HG02610 (cell line): Measurements from ENCODE around the gene CENPH.
A peak's percentile ranks its signal among the peaks of the same experiment; 100 is the strongest.
"Not testable (repeated sequence)": the region's sequence is repeated elsewhere in the genome, so short reads cannot be mapped to it uniquely, and the experiment has no call there.

Experiments used
- ATAC-seq: cut with Tn5 transposase; IDR thresholded peaks from one replicate; pipeline ENCODE4 v1.9.1; 2021; ENCODE audit warnings: mild to moderate bottlenecking, moderate library complexity; ENCODE audit not compliant: unreplicated experiment

The CENPH gene, protein sequence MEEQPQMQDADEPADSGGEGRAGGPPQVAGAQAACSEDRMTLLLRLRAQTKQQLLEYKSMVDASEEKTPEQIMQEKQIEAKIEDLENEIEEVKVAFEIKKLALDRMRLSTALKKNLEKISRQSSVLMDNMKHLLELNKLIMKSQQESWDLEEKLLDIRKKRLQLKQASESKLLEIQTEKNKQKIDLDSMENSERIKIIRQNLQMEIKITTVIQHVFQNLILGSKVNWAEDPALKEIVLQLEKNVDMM

DNA sequence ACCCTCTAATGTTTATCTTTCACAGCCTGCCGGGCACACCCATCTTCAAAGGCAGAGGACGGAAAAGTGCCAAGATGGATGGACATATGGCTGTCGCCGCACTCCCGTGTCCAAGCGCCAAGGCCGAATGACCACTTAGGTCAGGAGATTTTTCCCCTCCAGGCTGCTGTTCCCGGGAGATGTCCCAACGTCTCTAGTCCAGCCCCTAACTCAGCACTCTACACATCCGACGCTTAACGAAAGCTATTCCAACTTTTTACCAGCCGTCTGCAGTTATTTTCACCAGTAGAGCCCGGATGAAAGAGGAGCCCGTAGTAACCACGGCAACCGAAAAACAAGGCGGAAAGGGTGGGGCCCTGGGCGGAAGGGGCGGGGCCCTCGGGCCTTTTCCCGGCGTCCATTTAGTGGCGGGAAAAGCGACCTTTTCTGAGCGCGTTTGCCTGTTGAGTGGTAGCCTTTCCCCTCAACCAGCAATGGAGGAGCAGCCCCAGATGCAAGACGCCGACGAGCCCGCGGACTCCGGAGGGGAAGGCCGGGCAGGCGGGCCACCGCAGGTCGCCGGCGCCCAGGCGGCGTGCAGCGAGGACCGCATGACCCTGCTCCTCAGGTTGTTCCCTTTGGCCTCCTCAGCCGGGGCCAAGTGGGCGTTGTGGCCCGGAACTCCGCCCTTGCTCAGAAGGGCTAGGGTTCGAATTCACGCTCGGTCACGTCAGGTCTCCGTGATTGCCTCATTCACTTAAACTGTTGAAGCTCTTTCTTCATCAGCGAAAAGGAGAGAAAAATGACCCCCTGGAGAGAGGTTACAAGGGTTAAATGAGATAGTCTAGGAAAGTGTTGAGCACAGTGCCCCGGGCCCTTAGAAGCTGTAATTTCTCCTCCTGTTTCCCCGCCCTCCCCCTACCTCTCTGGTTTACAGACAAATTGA is at the start of gene CENPH:
TSS of gene CENPH (plus strand) at position 422 of the 925 bp plus-strand sequence. CDS start at position 474, 52 bp downstream.
- ATAC-seq, result peak; percentile 94

DNA sequence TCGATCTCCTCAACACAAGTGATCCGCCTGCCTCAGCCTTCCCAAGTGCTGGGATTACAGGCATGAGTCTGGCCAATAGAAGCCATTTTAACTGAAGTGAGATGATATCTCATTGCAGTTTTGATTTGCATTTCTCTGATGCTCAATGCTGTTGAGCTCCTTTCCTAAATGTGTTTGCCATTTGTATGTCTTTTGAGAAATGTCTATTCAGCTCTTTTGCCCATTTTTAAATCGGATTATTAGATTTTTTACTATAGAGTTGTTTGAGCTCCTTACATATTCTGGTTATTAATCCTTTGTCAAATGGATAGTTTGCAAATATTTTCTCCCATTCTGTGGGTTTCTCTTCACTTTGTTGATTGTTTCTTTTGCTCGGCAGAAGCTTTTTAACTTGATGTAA is 49.1 kb upstream of the CENPH start:
- ATAC-seq, result not testable (repeated sequence)

DNA sequence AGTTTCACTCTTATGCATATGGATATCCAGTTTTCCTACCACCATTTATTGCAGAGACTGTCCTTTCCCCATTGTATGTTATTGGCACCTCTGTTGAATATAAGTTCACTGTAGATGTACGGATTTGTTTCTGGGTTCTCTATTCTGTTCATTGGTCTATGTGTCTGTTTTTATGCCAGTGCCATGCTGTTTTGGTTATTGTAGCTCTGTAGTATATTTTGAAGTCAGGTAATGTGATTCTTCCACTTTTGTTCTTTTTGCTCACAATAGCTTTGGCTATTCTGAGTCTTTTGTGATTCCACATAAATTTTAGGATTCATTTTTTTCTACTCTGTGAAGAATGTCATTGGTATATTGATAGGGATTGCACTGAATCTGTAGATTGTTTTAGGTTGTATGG is 48.6 kb upstream of the CENPH start:
- ATAC-seq, result no peak

DNA sequence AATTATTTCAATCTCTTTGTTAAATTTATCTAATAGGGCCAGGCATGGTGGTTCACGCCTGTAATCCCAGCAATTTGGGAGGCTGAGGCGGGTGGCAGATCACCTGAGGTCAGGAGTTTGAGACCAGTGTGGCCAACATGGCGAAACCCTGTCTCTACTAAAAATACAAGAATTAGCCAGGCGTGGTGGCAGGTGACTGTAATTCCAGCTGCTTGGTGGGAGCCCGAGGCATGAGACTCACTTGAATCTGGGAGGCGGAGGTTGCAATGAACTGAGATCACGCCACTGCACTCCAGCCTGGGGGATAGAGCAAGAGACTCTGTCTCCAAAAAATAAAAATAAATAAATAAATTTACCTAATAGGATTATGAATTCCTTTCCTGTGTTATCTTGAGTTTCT is 40.8 kb upstream of the CENPH start:
- ATAC-seq, result not testable (repeated sequence)

DNA sequence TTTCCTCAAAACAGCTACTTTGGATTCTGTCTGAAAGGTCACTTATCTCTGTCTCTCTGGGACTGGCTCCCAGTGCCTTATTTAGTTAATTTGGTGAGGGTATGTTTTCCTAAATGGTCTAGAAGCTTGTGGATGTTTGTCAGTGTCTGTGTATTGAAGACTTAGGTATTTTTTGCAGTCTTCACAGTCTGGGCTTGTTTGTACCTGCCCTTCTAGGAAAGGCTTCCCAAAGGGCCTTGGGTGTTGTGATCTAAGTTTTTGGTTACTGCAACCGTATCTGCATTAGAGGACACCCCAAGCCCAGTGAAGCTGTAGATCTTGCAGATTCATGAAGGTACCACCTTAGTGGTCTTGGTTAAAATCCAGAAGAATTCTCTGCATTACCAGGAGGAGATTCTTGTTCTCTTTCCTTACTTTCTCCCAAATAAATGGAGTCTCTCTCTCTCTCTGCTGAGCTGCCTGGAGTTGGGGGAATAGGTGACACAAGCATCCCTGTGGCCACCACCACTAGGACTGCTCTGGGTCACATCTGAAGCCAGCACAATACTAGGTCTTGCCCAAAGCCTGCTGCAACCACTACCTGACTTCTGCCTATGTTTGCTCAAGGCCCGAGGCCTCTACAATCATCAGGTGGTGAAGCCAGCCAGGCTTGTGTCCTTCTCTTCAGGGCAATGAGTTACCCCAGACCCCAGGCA is 40.3 kb upstream of the CENPH start:
- ATAC-seq, result no peak

DNA sequence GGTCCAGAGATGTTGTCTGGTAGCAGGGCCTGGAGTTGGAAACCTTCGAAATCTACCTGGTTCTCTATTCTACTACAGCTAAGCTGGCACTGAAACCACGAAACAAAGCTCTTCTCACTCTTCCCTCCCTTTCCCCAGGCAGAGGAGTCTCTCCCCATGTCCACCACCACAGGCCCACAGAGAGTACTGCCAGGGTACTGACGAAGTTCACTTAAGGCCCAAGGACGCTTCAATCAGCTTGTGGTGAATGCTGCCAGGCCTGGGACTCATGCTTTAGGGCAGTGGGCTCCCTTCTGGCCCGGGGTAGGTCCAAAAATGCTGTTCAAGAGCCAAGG is 39.7 kb upstream of the CENPH start:
- no peak for ATAC-seq

DNA sequence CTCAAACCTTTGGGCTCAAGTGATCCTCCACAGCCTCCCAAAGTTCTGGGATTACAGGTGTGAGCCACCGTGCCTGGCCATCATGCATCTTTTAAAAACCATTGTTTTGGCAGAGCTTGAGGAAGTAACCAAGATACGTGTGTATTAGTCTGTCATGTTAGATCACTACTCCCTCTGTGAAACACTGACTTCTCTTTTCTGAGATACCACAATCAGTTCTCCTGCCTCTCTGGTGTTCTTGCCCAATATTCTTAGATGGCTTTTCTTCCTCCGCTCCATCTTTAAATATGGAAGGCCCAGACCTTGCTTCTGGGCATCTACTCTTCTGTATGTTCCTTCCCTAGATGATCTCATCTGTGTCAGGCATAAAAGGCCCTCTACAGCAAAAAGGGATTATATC is 36.7 kb upstream of the CENPH start:
- no peak for ATAC-seq

DNA sequence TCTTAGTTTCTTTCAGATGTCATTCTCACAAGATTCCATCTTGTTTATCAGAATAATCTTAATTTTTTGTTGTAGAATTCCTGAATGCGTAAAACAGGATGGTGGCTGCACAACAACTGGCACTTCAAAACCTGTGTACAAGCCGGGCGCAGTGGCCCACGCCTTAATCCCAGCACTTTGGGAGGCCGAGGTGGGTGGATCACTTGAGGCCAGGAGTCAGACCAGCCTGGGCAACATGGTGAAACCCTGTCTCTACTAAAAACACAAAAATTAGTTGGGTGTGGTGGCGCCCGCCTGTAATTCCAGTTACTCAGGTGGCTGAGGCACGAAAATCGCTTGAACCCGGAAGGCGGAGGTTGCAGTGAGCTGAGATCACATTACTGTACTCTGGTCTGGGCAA is 32.9 kb upstream of the CENPH start:
- ATAC-seq, result no peak

DNA sequence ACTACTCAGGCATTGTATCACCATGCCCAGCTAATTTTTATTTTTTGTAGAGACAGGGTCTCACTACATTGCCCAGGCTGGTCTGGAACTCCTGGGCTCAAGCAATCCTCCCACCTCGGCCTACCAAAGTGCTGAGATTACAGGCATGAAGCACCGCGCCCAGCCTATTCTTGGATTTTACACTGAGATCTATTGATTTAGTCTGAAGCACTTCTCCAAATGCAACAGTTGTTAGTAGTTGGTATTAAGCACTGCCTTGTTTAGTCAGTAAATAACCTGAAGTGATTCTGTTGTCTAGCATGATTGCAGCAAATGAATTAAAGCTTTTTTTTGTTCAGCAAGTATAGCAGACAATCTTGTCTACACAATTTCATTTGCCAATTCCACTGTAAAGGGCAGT is 31.3 kb upstream of the CENPH start:
- no peak for ATAC-seq

DNA sequence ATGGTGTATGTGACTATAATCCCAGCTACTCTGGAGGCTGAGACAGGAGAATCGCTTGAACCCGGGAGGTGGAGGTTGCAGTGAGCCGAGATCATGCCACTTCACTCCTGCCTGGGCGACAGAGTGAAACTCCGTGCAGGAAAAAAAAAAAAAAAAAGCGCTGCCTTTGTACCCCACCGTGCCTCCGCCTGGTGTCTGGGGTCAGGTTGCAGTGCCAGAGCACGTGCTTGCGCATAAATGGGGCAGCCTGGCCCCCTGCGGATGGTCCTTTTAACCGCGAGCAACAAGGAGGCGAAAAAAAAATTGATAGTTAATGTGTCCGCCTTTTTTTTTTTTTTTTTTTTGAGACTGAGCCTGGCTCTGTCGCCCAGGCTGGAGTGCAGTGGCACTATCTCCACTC is 28.7 kb upstream of the CENPH start:
- no peak for ATAC-seq

DNA sequence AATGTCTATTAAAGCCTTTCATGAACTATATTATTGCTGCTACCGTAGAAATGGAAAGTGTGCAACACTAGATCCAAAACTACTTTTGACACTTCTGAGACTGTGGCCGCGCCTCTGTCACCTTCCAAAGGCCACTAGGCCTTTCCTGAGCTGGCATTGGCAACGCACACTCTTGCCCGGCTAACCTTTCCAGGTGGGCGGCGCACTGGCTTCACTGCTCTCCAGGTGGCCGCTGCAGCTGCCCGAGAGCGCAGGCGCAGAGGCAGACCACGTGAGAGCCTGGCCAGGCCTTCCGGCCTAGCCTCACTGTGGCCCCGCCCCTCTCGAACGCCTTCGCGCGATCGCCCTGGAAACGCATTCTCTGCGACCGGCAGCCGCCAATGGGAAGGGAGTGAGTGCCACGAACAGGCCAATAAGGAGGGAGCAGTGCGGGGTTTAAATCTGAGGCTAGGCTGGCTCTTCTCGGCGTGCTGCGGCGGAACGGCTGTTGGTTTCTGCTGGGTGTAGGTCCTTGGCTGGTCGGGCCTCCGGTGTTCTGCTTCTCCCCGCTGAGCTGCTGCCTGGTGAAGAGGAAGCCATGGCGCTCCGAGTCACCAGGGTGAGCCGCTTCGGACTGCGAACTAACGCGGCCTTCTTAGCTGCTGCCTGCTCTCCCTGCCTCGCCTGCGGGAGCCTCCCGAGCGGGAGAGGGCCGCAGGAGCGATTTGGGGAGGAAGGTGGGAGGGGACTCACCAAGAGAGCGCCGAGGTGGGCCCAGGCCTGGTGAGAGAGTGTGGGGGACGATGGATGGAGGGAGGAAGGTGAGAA is 22.5 kb upstream of the CENPH start, which contains the start of gene CCNB1:
TSS of gene CCNB1 (plus strand) at position 465 of the 807 bp plus-strand sequence. CDS start at position 578, 113 bp downstream.
- peak; percentile 99 for ATAC-seq

DNA sequence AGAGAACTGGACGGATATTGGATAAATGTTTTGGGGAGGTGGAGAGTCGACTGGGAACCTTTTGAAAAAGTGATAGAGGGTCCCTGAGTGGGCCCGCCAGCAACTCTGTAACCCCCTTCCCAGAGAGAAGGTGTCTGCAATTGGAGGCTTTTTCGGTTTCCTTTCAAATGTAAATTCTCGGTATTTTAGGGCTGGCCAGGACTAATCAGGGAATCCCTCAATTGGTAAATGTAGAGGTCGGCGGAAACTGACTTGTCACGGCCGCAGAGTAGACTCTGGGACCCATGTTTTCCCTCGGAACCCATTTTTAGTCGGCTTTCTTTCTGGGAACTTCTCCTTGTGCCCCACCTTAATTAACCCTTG is 21.9 kb upstream of the CENPH start:
- ATAC-seq, result no peak

DNA sequence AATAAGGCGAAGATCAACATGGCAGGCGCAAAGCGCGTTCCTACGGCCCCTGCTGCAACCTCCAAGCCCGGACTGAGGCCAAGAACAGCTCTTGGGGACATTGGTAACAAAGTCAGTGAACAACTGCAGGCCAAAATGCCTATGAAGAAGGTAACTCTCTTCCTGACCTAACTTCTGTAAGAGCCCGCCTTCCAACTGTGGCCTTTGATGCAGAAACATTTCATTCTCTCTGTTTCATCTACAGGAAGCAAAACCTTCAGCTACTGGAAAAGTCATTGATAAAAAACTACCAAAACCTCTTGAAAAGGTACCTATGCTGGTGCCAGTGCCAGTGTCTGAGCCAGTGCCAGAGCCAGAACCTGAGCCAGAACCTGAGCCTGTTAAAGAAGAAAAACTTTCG is 21.5 kb upstream of the CENPH start:
- no peak for ATAC-seq

DNA sequence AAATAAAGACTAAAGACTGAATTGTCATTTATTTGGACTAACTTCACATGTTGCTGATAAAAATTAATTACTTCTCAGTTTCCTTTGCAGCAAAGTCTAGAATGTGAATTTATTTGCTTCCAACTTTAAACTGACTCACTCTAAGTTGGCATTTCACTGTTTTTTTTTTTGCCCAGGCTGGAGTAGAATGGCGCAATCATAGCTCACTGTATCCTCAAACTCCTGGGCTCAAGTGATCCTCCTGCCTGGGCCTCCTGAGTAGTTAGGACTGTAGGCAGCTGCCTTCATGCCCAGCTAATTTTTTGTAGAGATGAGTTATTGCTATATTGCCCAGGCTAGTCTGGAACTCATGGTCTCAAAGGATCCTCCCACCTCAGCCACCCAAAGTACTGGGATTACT is 18.9 kb upstream of the CENPH start:
- ATAC-seq, result no peak

DNA sequence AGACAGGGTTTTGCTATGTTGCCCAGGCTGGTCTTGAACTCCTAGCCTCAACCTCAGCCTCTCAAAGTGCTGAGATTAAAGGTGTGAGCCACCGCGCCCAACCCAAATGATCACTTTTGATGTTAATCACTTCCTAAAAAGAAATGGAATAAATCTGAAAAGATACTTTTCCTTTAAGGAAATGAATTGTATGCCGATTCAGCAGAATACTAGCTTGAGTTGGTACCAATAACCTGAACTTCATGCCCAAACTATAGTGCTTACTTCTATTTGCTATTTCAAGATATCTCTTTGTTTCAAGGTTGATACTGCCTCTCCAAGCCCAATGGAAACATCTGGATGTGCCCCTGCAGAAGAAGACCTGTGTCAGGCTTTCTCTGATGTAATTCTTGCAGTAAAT is 18.4 kb upstream of the CENPH start:
- ATAC-seq, result no peak

DNA sequence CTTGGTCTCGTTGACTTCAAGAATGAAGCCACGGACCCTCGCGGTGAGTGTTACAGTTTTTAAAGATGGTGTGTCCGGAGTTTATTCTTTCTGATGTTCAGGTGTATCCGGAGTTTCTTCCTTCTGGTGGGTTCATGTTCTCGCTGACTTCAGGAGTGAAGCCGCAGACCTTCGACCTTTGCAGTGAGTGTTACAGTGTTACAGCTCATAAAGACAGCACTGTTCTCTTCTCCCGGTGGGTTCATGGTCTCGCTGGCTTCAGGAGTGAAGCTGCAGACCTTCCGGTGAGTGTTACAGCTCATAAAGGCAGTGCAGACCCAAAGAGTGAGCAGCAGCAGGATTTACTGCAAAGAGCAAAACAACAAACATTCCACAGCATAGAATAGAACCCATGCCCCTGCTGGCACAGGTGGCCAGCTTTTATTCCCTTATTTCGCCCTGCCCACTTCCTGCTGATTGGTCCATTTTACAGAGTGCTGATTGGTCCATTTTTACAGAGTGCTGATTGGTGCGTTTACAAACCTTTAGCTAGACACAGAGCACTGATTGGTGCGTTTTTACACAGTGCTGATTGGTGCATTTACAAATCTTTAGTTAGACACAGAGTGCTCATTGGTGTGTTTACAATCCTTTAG is 7.6 kb upstream of the CENPH start:
- ATAC-seq, result not testable (repeated sequence)

DNA sequence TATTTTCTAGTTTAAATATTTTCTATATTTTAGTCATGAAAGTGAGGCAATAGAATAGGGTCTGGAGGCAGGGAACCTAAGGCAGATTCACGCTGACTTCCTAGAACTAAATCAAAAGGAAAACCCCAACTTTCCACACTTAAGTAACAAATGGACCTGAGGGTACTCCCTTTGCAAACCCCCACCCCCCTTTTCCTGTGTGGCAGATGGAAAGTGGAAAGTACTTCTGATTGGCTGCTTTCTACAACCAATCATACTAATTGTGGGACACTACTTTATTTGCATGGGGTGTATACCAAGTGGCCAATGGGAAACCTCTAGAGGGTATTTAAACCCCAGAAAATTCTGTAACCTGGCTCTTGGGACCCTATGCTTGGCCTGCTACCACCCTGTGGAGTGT is 4.8 kb upstream of the CENPH start:
- no peak for ATAC-seq

DNA sequence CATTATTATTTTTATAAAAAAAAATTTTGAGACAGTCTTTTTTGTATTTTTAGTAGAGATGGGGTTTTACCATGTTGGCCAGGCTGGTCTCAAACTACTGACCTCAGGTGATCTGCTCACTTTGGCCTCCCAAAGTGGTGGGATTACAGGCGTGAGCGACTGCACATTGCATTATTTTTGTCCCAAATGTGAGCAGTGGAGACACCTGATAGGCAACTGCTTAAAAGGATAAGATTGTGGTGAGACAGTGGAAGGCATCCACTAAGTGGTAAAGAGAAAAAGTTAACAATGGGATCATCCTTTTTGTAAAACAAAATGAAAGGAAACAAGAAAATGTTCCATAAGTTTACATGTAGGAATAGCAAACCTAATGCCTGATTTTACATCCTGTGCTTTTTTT is 2.0 kb upstream of the CENPH start:
- no peak for ATAC-seq

DNA sequence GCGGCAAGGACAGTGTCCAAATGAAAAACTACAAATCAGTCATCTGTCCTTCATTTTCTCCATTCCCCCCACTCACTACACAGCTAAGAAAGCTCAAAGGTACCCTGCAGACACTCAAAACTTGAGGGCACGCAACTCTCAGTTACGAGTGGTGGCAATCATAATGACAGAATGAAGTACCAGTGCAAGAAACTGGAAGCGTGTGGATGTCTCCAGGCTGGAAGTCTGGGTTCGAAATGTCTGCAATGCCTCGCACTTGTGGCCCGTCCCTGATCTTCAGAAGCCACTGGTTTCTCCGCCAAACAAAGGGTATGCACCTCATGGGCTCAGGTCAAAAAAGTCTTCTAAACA is 597 bp upstream of the CENPH start:
- ATAC-seq, result no peak

DNA sequence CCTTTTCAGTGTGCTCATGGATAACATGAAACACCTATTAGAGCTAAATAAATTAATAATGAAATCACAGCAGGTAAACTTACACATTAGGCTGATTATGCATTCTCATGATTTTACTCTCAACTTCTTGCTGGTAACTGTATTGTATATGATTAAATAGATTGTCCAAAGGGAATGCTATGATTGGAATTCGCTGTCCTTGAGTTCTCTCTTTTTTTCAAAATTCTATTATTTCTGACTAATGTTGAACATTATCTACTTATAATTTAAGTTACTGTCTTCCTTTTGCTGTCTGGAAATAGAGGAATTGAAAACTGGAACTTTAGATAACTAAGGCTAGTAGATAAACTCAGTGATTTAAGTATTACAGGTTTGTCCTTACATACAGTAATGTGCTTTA is 13.1 kb downstream of the CENPH start:
- no peak for ATAC-seq
